GM19239 (cell line): ENCODE data around the gene FCN2.
"Not testable (repeated sequence)": the region's sequence is repeated elsewhere in the genome, so short reads cannot be mapped to it uniquely, and the experiment has no call there.

Source experiments
- DNase-seq: peaks from one replicate; pipeline ENCODE4 v3.0.0; 2011; ENCODE audit warnings: low spot score; ENCODE audit not compliant: insufficient read length
- FAIRE-seq: peaks from 2 replicates; lab custom pipeline; 2011; peaks lifted over from hg19 to GRCh38; lab: Jason Lieb, UNC

FCN2 gene

GRCh38 chr9:134846699-134847098 is 33.9 kb upstream of the FCN2 start:
- DNase-seq = no peak
- FAIRE-seq = no peak

GRCh38 chr9:134847138-134847537 is 33.5 kb upstream of the FCN2 start:
- DNase-seq (no peak), FAIRE-seq (no peak)

- no peak for FAIRE-seq
- DNase-seq = no peak
Measured at GRCh38 chr9:134847752-134848432, 32.7 kb upstream of the FCN2 start.

GRCh38 chr9:134848504-134848903 is 32.1 kb upstream of the FCN2 start:
- FAIRE-seq (no peak), DNase-seq (no peak)

GRCh38 chr9:134850611-134851010 is 30.0 kb upstream of the FCN2 start:
- FAIRE-seq (no peak), DNase-seq (no peak)

GRCh38 chr9:134851020-134851419 is 29.6 kb upstream of the FCN2 start:
- no peak for FAIRE-seq
- DNase-seq = no peak

- DNase-seq = no peak
- no peak for FAIRE-seq
Measured at GRCh38 chr9:134852906-134853654, 27.5 kb upstream of the FCN2 start.

- no peak for FAIRE-seq
- no peak for DNase-seq
Measured at GRCh38 chr9:134853893-134854292, 26.7 kb upstream of the FCN2 start.

GRCh38 chr9:134854541-134854981 is 26.0 kb upstream of the FCN2 start:
- DNase-seq (no peak), FAIRE-seq (no peak)

- DNase-seq (no peak), FAIRE-seq (no peak)
Measured at GRCh38 chr9:134855231-134855899, 25.2 kb upstream of the FCN2 start.

- FAIRE-seq = no peak
- DNase-seq = no peak
Measured at GRCh38 chr9:134855900-134856377, 24.7 kb upstream of the FCN2 start.

- not testable (repeated sequence) for DNase-seq, FAIRE-seq
Measured at GRCh38 chr9:134857451-134857850, 23.2 kb upstream of the FCN2 start.

GRCh38 chr9:134858051-134858841 is 22.4 kb upstream of the FCN2 start:
- peak; percentile 97 for FAIRE-seq
- DNase-seq = peak; percentile 56

GRCh38 chr9:134860510-134860909 is 20.1 kb upstream of the FCN2 start:
- DNase-seq (no peak), FAIRE-seq (no peak)

- DNase-seq = no peak
- FAIRE-seq = no peak
Measured at GRCh38 chr9:134861595-134862334, 18.8 kb upstream of the FCN2 start.

GRCh38 chr9:134863306-134863902 is 17.2 kb upstream of the FCN2 start:
- DNase-seq = no peak

GRCh38 chr9:134863941-134864820 is 16.4 kb upstream of the FCN2 start:
- FAIRE-seq (no peak), DNase-seq (no peak)

More at GRCh38 chr9:134863306-134863902, 17.2 kb upstream of the FCN2 start:
- FAIRE-seq = no peak

- DNase-seq (no peak), FAIRE-seq (no peak)
Measured at GRCh38 chr9:134864821-134865190, 15.8 kb upstream of the FCN2 start.
